ENCODE results near the gene ART3. TPM values are rescaled to one million over a fixed set of nuclear protein-coding genes. Genes with fewer than 3 reads are reported as not detected.

ART3 gene
- total RNA-seq, 2 experiments from 2014 or later = not detected

- POLR2A ChIA-PET = no interaction called here
- no peaks in the 10 kb centered on the region for H3K27me3 Mint-ChIP-seq
- H3K4me1 Mint-ChIP-seq (ENCODE audit: low read depth) = no peaks in the 10 kb centered on the region
- no peak for ATAC-seq
- no peak overlapping the region for H3K4me3 Mint-ChIP-seq
- DNase-seq = no peak
- no peak for TF ChIP-seq CTCF (IDR thresholded peaks at IDR 0.05)
- H3K9me3 Mint-ChIP-seq = peaks cover 1% of the 10 kb centered on the region
- intact Hi-C loops (cut with micrococcal nuclease) = no loop called here
- no peak overlapping the region for H3K27ac Mint-ChIP-seq
- CTCF ChIA-PET = no interaction called here
- peaks cover 54% of the 10 kb centered on the region for H3K36me3 Mint-ChIP-seq (ENCODE audit: low read depth)
Measured at GRCh38 chr4:76125816-76126215, 51.3 kb downstream of the ART3 start.

- TF ChIP-seq CTCF (IDR thresholded peaks at IDR 0.05) = no peak
- H3K27me3 Mint-ChIP-seq = no peaks in the 10 kb centered on the region
- H3K27ac Mint-ChIP-seq = no peak overlapping the region
- H3K9me3 Mint-ChIP-seq = no peaks in the 10 kb centered on the region
- CTCF ChIA-PET = no interaction called here
- no peaks in the 10 kb centered on the region for H3K4me1 Mint-ChIP-seq (ENCODE audit: low read depth)
- ATAC-seq (no peak), DNase-seq (no peak)
- POLR2A ChIA-PET = no interaction called here
- no peak overlapping the region for H3K4me3 Mint-ChIP-seq
- peaks cover 46% of the 10 kb centered on the region for H3K36me3 Mint-ChIP-seq (ENCODE audit: low read depth)
- intact Hi-C loops (cut with micrococcal nuclease) = no loop called here
Measured at GRCh38 chr4:76127754-76128153, 53.2 kb downstream of the ART3 start.

- Mint-ChIP-seq H3K36me3 (ENCODE audit: low read depth) (peaks cover 49% of the 10 kb centered on the region), H3K4me1 (ENCODE audit: low read depth) (peaks cover 26% of the 10 kb centered on the region), H3K27ac (no peak overlapping the region), H3K4me3 (no peak overlapping the region), H3K27me3 (no peaks in the 10 kb centered on the region), H3K9me3 (no peaks in the 10 kb centered on the region)
- ATAC-seq (no peak), DNase-seq (no peak)
- TF ChIP-seq CTCF (IDR thresholded peaks at IDR 0.05) = no peak
- CTCF ChIA-PET = interaction anchor here (1.4 kb wide), 1 partner anchor 39 kb away, joined by 5 read pairs; no protein-coding TSS in a partner anchor
- intact Hi-C loops (cut with micrococcal nuclease) = no loop called here
- POLR2A ChIA-PET = no interaction called here
Measured at GRCh38 chr4:76141241-76141640, 66.7 kb downstream of the ART3 start.

- H3K27ac Mint-ChIP-seq = no peak overlapping the region
- CTCF ChIA-PET = no interaction called here
- ATAC-seq (no peak), DNase-seq (no peak)
- intact Hi-C loops (cut with micrococcal nuclease) = no loop called here
- no peaks in the 10 kb centered on the region for H3K9me3 Mint-ChIP-seq
- H3K4me3 Mint-ChIP-seq = no peak overlapping the region
- no peak for TF ChIP-seq CTCF (IDR thresholded peaks at IDR 0.05)
- H3K27me3 Mint-ChIP-seq = no peaks in the 10 kb centered on the region
- POLR2A ChIA-PET = interaction anchor here (0.7 kb wide), 1 partner anchor 161 kb away, joined by 3 read pairs; no protein-coding TSS in a partner anchor
- H3K36me3 Mint-ChIP-seq (ENCODE audit: low read depth) = peaks cover 43% of the 10 kb centered on the region
- peaks cover 26% of the 10 kb centered on the region for H3K4me1 Mint-ChIP-seq (ENCODE audit: low read depth)
Measured at GRCh38 chr4:76144546-76144945, 70.0 kb downstream of the ART3 start.

- ChIA-PET POLR2A (interaction anchor here (1.0 to 1.4 kb wide), 3 partner anchors 8 to 66 kb away, joined by 3 to 6 read pairs (median 4); no protein-coding TSS in a partner anchor), CTCF (interaction anchor here (0.7 to 1.7 kb wide), 2 partner anchors 152 to 230 kb away, joined by 3 to 5 read pairs; no protein-coding TSS in a partner anchor)
- Mint-ChIP-seq H3K27ac (peak overlapping the region; percentile 89), H3K36me3 (ENCODE audit: low read depth) (peaks cover 30% of the 10 kb centered on the region), H3K4me3 (peak overlapping the region; percentile 87), H3K27me3 (no peaks in the 10 kb centered on the region), H3K4me1 (ENCODE audit: low read depth) (peaks cover 24% of the 10 kb centered on the region), H3K9me3 (no peaks in the 10 kb centered on the region)
- ATAC-seq (peak; percentile 50), DNase-seq (peak; percentile 76)
- TF ChIP-seq CTCF (IDR thresholded peaks at IDR 0.05) = no peak
- intact Hi-C loops (cut with micrococcal nuclease) = no loop called here
Measured at GRCh38 chr4:76147454-76148141, 73.1 kb downstream of the ART3 start.

Data from activated CD8-positive, alpha-beta T cell treated with anti-CD3 and anti-CD28 coated beads for 36 hours (primary cell).